Esophagus muscularis mucosa (tissue), 4 donors: ENCODE measurements around the gene EFCAB8.

ENCODE experiments used
- CTCF ChIP-seq, 3 experiments: fragments of 200-600 bp in 2 of 3; fragments of 450-650 bp in 1 of 3; sonication (generic) in 2 of 3; IDR thresholded peaks; one replicate each; pipeline ENCODE4 v1.5.1; 2017 to 2019; ENCODE audit warnings: antibody characterized with exemption in 3 of 3, mild to moderate bottlenecking in 2 of 3, moderate library complexity in 1 of 3
- EP300 ChIP-seq: sonication (generic); formaldehyde crosslinking; IDR thresholded peaks from one replicate; pipeline ENCODE4 v1.6.1; 2017; ENCODE audit warnings: antibody characterized with exemption
- POLR2A ChIP-seq: fragments of 450-650 bp; IDR thresholded peaks from one replicate; pipeline ENCODE4 v1.6.1; 2017; ENCODE audit warnings: antibody characterized with exemption, moderate library complexity, mild to moderate bottlenecking, low read depth

- TF ChIP-seq CTCF (IDR thresholded peaks at IDR 0.05): no peak
- no peak for TF ChIP-seq POLR2A
- no peak for TF ChIP-seq EP300
These were observed 27.2 kb downstream of the EFCAB8 start for GRCh38 chr20:32885952-32886351.
